Lung (tissue), 12 donors: ENCODE measurements around the gene ZBTB46. TPM values are rescaled to one million over a fixed set of nuclear protein-coding genes. Genes with fewer than 3 reads are reported as not detected.
A peak's percentile ranks its signal among the peaks of the same experiment; 100 is the strongest.

Experiments used
- ATAC-seq: fragments of 200-7000 bp; cut with Tn5 transposase; one replicate; pipeline ENCODE4 v1.9.1; 2020; ENCODE audit warnings: moderate number of reproducible peaks; ENCODE audit not compliant: insufficient read depth, low FRiP score
- DNase-seq, 3 donors: peaks; one replicate each; pipeline ENCODE4 v3.0.0-alpha.2; 2013 to 2017
- H3K27ac ChIP-seq, 2 donors: one replicate each; pipeline ENCODE4 v1.5.1; 2013; ENCODE audit warnings: mild to moderate bottlenecking in 2 of 2, moderate library complexity in 2 of 2, control low read depth in 1 of 2, inconsistent platforms in 1 of 2, low read depth in 1 of 2, low read length in 1 of 2
- H3K27me3 ChIP-seq, 3 donors: one replicate each; pipeline ENCODE4 v1.5.1; 2013; ENCODE audit warnings: low read length in 2 of 3; ENCODE audit not compliant: control insufficient read depth in 3 of 3, insufficient read depth in 3 of 3
- H3K36me3 ChIP-seq, 4 donors: one replicate each; pipeline ENCODE4 v1.5.1; 2013; ENCODE audit warnings: low read length in 4 of 4, mild to moderate bottlenecking in 1 of 4, moderate library complexity in 1 of 4; ENCODE audit not compliant: control insufficient read depth in 4 of 4, insufficient read depth in 4 of 4
- H3K4me1 ChIP-seq, 5 donors: one replicate each; pipeline ENCODE4 v1.5.1; 2013; ENCODE audit warnings: low read length in 5 of 5, mild to moderate bottlenecking in 2 of 5, moderate library complexity in 1 of 5; ENCODE audit not compliant: control insufficient read depth in 5 of 5, insufficient read depth in 5 of 5
- H3K4me3 ChIP-seq: one replicate; pipeline ENCODE4 v1.5.1; 2013; ENCODE audit warnings: mild to moderate bottlenecking, control low read depth, moderate library complexity
- H3K9ac ChIP-seq, 2 donors: one replicate each; pipeline ENCODE4 v1.5.1; 2013; ENCODE audit warnings: low read length in 2 of 2, control low read depth in 1 of 2; ENCODE audit not compliant: insufficient read depth in 1 of 2
- H3K9me3 ChIP-seq, 4 donors: one replicate each; pipeline ENCODE4 v1.5.1; 2013; ENCODE audit warnings: low read length in 3 of 4, mild to moderate bottlenecking in 1 of 4, moderate library complexity in 1 of 4; ENCODE audit not compliant: control insufficient read depth in 4 of 4, insufficient read depth in 3 of 4
- CTCF ChIP-seq: IDR thresholded peaks from 2 replicates; pipeline ENCODE4 v1.5.1; 2012; ENCODE audit warnings: mild to moderate bottlenecking; ENCODE audit errors: control extremely low read depth, extremely low read depth
- WGBS, 2 donors: extraction: QIAGEN DNeasy Blood & Tissue Kit; methylation state at CpG; one replicate each; pipeline ENCODE4 v1.1.7; 2013; 5-methylcytosine and 5-hydroxymethylcytosine counted together
- polyA plus RNA-seq, 2 donors: library from polyadenylated mRNA; stranded (reverse); fragments of 200-250 nt; gene quantifications; one replicate each; pipeline ENCODE4 v1.2.1, GENCODE V29; 2013
- total RNA-seq, 2 donors: library from RNA; depleted of rRNA in 1 of 2; stranded (reverse); fragments of >200 nt in 1 of 2; gene quantifications; one replicate each; pipeline ENCODE4 v1.2.1, GENCODE V29; 2014 to 2021
- donor health status: control.
- donor health status: control.
- donor health status: Bipolar disorder and iron deficiency.
- donor health status: healthy.
- donor health status: DM: yes; HTN: yes; CAD: no.

The ZBTB46 gene
- total and polyA plus RNA-seq, 4 donors = 3.4 to 15.3 (median 7.6) TPM

DNA sequence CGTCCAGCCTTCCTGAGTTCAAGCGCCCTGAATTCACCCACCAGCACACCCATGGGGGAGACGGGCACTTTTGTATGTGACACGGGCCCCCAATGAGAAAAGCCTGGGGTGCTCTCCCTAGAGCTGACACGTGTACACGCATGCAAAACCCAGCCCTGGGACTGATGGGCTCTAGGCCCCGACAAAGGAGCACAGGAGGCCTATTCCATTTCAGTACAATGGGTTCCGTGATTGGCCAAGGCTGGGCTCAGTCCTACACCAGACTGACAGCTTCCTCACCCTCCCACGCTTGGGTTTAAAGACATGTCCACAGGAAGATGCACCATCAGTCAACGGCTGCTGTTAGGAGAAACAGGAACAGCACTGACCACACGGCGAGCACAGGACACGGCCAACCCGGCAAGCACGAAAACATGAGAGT lies 8.8 kb downstream of the ZBTB46 start:
- peaks cover 0 to 19% (median 0%) of the 10 kb centered on the region in 5 donors for H3K4me1 ChIP-seq
- H3K36me3 ChIP-seq = no peaks in the 10 kb centered on the region
- H3K27me3 ChIP-seq = peaks cover 0 to 9% (median 0%) of the 10 kb centered on the region in 3 donors
- peak in 1 of 3 donors; percentile 15 for DNase-seq
- H3K27ac ChIP-seq = peak overlapping the region in 1 of 2 donors; percentile 53
- no peak overlapping the region for H3K4me3 ChIP-seq
- no peak for ATAC-seq
- no peak for TF ChIP-seq CTCF
- no peak overlapping the region for H3K9ac ChIP-seq
- H3K9me3 ChIP-seq = no peaks in the 10 kb centered on the region
- WGBS, 2 donors = 62 to 66% methylated on average over 15 of the region's 15 CpGs

- WGBS, 2 donors = 82 to 86% methylated on average over 8 of the region's 8 CpGs
- Histone ChIP-seq H3K36me3 (no peaks in the 10 kb centered on the region), H3K27ac (no peak overlapping the region), H3K4me1 (peaks cover 0 to 19% (median 0%) of the 10 kb centered on the region in 5 donors), H3K9me3 (no peaks in the 10 kb centered on the region), H3K9ac (no peak overlapping the region), H3K4me3 (no peak overlapping the region), H3K27me3 (peaks cover 0 to 9% (median 0%) of the 10 kb centered on the region in 3 donors)
- no peak for ATAC-seq
- DNase-seq = no peak
- TF ChIP-seq CTCF = no peak
Measured at GRCh38 chr20:63821811-63822210, 9.3 kb downstream of the ZBTB46 start.

DNA sequence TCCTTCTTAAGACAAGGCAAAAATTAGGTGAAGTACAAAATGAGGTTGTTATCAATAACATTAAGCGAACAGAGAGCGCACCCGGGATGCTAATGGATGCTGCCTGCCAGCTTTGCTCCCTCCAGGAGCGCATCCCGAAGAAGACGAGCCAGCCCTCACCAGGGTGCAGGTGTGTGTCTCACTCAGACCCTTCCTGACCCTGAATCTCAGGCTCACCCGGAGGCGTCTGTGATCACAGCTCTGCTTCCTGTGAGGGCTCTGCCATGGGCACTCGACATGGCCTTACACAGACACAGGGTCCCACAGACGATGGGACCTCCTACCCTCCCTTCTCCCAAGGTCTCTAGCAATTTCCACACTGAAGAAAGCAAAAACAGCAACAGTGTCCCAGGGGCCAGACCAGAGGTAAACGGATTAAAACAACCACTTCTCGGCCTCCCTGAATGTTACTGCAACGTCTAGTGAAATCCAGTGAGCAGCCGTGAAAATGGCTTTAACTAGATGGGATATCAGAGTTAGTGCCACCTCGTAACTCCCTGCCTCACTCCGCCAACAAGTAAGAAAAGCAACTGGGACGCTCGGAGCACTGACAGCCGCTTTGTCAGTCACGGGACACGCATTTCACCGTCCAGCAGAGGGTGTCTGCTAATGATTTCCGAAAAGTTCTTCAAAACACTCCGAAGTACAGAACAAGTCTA lies 11.7 kb downstream of the ZBTB46 start:
- 56 to 68% methylated on average over 24 of the region's 24 CpGs for WGBS, 2 donors
- Histone ChIP-seq H3K4me3 (no peak overlapping the region), H3K27me3 (peaks cover 0 to 5% (median 0%) of the 10 kb centered on the region in 3 donors)

More for the DNA sequence above, 11.7 kb downstream of the ZBTB46 start:
- DNase-seq = peak in 2 of 3 donors; percentile 54 to 55
- Histone ChIP-seq H3K9ac (no peak overlapping the region), H3K9me3 (no peaks in the 10 kb centered on the region), H3K36me3 (peaks cover 0 to 3% (median 0%) of the 10 kb centered on the region in 4 donors), H3K4me1 (peaks cover 0 to 26% (median 0%) of the 10 kb centered on the region in 5 donors), H3K27ac (peak overlapping the region in 1 of 2 donors; percentile 61)
- no peak for ATAC-seq
- no peak for TF ChIP-seq CTCF
